ENCODE measurements around the gene UNC13D.

DNA sequence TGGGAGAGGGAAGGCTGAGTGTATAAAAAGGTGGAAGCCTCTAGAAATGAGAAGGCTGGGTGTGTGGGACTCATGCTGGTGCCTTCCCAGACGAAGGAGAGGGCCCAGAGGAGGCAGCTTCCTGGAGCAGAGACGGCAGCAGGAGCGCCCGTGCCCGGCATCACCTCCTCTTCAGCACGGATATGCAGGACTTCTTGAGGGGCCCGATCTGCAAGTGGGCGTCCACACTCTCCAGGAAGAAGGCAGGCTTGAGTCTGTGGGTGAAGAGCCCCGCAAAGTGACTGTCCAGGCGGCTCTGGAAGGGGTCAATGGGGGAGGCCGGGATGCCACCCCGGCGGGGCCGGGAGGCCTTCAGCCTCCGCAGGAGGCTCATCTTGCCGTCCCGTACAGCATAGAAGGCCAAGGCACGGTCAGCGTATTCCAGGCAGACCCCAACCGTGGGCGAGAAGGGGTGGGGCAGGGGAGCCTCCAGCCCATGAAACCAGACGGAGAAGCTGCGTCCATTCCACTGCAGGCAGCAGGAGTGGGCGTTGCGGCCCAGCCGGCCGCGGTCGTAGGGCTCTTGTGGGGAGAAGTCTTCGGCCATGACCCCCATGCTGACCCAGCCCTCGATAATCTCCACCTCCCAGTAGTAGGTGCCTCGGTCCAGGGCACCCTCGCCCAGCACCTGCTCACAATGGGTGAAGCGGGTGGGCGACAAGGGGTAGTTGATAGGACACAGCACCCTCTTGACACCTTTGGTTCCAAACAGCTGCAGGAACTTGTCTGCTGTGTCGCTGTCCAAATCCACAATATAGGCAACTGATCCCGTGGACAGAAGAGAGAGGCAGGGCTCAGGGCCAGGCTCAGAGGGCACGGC, 30.3 kb upstream of the UNC13D start:
- TF ChIP-seq, protein P1, sequence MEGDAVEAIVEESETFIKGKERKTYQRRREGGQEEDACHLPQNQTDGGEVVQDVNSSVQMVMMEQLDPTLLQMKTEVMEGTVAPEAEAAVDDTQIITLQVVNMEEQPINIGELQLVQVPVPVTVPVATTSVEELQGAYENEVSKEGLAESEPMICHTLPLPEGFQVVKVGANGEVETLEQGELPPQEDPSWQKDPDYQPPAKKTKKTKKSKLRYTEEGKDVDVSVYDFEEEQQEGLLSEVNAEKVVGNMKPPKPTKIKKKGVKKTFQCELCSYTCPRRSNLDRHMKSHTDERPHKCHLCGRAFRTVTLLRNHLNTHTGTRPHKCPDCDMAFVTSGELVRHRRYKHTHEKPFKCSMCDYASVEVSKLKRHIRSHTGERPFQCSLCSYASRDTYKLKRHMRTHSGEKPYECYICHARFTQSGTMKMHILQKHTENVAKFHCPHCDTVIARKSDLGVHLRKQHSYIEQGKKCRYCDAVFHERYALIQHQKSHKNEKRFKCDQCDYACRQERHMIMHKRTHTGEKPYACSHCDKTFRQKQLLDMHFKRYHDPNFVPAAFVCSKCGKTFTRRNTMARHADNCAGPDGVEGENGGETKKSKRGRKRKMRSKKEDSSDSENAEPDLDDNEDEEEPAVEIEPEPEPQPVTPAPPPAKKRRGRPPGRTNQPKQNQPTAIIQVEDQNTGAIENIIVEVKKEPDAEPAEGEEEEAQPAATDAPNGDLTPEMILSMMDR (conservative IDR thresholded peaks at IDR 0.05; ENCODE audit: low read depth, low read length) = no peak
- no peak for TF ChIP-seq RAD21 (IDR thresholded peaks at IDR 0.05; ENCODE audit: low read length)
- TF ChIP-seq BHLHE40 (IDR thresholded peaks at IDR 0.05; ENCODE audit: low read depth, low read length) = no peak
- TF ChIP-seq POLR2A (IDR thresholded peaks at IDR 0.05; ENCODE audit: low read depth, low read length) = no peak
- TF ChIP-seq SMC3 (IDR thresholded peaks at IDR 0.05; ENCODE audit: low read depth, low read length) = no peak
- no peak for TF ChIP-seq FOS (IDR thresholded peaks at IDR 0.05; ENCODE audit: low read depth, low read length)
- TF ChIP-seq RFX5 (IDR thresholded peaks at IDR 0.05; ENCODE audit: low read depth, low read length) = no peak
- no peak for TF ChIP-seq MAFK (IDR thresholded peaks at IDR 0.05; ENCODE audit: low read depth, low read length)
- TF ChIP-seq, protein P2, sequence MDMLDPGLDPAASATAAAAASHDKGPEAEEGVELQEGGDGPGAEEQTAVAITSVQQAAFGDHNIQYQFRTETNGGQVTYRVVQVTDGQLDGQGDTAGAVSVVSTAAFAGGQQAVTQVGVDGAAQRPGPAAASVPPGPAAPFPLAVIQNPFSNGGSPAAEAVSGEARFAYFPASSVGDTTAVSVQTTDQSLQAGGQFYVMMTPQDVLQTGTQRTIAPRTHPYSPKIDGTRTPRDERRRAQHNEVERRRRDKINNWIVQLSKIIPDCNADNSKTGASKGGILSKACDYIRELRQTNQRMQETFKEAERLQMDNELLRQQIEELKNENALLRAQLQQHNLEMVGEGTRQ (IDR thresholded peaks at IDR 0.05; ENCODE audit: low read depth, low read length) = no peak
- TF ChIP-seq MXI1 (IDR thresholded peaks at IDR 0.05; ENCODE audit: borderline replicate concordance, low read depth, low read length) = no peak

Measured in IMR-90 (cell line).